Measurements from ENCODE around the gene CDKN2B-AS1.

The CDKN2B-AS1 gene

GRCh38 chr9:22105005-22105722 lies 110.6 kb downstream of the CDKN2B-AS1 start:
- DNase-seq = no peak
- intact Hi-C loops (cut with DNase I) = no loop called here

GRCh38 chr9:22107202-22108045 lies 112.8 kb downstream of the CDKN2B-AS1 start:
- intact Hi-C loops (cut with DNase I) = no loop called here

GRCh38 chr9:22108581-22109370 lies 114.2 kb downstream of the CDKN2B-AS1 start:
- intact Hi-C loops (cut with DNase I) = no loop called here
- no peak for DNase-seq

More at GRCh38 chr9:22107202-22108045, 112.8 kb downstream of the CDKN2B-AS1 start:
- DNase-seq = no peak

GRCh38 chr9:22111176-22111953 lies 116.8 kb downstream of the CDKN2B-AS1 start:
- DNase-seq = no peak
- intact Hi-C loops (cut with DNase I) = no loop called here

GRCh38 chr9:22111954-22112247 lies 117.3 kb downstream of the CDKN2B-AS1 start:
- intact Hi-C loops (cut with DNase I) = no loop called here

GRCh38 chr9:22112870-22113821 lies 118.6 kb downstream of the CDKN2B-AS1 start:
- no peak for DNase-seq
- intact Hi-C loops (cut with DNase I) = no loop called here

More at GRCh38 chr9:22111954-22112247, 117.3 kb downstream of the CDKN2B-AS1 start:
- DNase-seq = no peak

GRCh38 chr9:22114956-22115355 lies 120.4 kb downstream of the CDKN2B-AS1 start:
- intact Hi-C loops (cut with DNase I) = no loop called here

GRCh38 chr9:22116758-22117157 lies 122.2 kb downstream of the CDKN2B-AS1 start:
- DNase-seq = no peak
- intact Hi-C loops (cut with DNase I) = no loop called here

More at GRCh38 chr9:22114956-22115355, 120.4 kb downstream of the CDKN2B-AS1 start:
- DNase-seq = no peak

GRCh38 chr9:22117511-22118384 lies 123.2 kb downstream of the CDKN2B-AS1 start:
- DNase-seq = no peak
- intact Hi-C loops (cut with DNase I) = no loop called here

GRCh38 chr9:22118810-22119521 lies 124.4 kb downstream of the CDKN2B-AS1 start:
- intact Hi-C loops (cut with DNase I) = no loop called here
- no peak for DNase-seq

GRCh38 chr9:22119522-22120158 lies 125.0 kb downstream of the CDKN2B-AS1 start:
- intact Hi-C loops (cut with DNase I) = no loop called here
- DNase-seq = peak in 2 of 42 donors; percentile 2 to 17

GRCh38 chr9:22120159-22120549 lies 125.6 kb downstream of the CDKN2B-AS1 start:
- no peak for DNase-seq
- intact Hi-C loops (cut with DNase I) = no loop called here

- DNase-seq = no peak
- intact Hi-C loops (cut with DNase I) = no loop called here
Measured at GRCh38 chr9:22120595-22120994, 126.0 kb downstream of the CDKN2B-AS1 start.

GRCh38 chr9:22124263-22125011 lies 129.8 kb downstream of the CDKN2B-AS1 start:
- intact Hi-C loops (cut with DNase I) = no loop called here
- no peak for DNase-seq

- DNase-seq = no peak
- intact Hi-C loops (cut with DNase I) = no loop called here
Measured at GRCh38 chr9:22129133-22129532, 134.5 kb downstream of the CDKN2B-AS1 start.

All from head of caudate nucleus (tissue), 42 donors.